Measurements from ENCODE around the gene CCDC47. TPM values are rescaled to one million over a fixed set of nuclear protein-coding genes. Genes with fewer than 3 reads are reported as not detected.

Gene CCDC47
- total RNA-seq, 1 donor from 2014 or later: 27.6 TPM

DNA sequence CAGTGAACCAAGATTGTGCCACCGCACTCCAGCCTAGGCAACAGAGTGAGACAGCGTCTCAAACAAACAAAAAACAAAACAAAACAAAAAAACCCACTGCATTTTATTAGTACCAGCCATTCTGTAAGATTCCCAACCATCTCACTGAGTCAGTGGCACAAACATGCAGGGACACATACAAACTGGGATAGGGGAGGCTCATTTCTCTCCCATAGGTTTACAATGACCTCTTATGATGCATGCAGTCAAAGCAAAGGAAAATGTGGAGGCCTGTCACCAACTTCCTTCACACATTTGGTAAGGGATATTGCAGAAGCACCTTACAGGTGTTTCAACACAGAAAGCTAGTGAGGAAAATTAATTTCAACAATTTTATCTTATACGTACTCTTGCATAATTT lies 19.4 kb downstream of the CCDC47 start:
- TF ChIP-seq, protein P1, sequence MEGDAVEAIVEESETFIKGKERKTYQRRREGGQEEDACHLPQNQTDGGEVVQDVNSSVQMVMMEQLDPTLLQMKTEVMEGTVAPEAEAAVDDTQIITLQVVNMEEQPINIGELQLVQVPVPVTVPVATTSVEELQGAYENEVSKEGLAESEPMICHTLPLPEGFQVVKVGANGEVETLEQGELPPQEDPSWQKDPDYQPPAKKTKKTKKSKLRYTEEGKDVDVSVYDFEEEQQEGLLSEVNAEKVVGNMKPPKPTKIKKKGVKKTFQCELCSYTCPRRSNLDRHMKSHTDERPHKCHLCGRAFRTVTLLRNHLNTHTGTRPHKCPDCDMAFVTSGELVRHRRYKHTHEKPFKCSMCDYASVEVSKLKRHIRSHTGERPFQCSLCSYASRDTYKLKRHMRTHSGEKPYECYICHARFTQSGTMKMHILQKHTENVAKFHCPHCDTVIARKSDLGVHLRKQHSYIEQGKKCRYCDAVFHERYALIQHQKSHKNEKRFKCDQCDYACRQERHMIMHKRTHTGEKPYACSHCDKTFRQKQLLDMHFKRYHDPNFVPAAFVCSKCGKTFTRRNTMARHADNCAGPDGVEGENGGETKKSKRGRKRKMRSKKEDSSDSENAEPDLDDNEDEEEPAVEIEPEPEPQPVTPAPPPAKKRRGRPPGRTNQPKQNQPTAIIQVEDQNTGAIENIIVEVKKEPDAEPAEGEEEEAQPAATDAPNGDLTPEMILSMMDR (conservative IDR thresholded peaks at IDR 0.05; ENCODE audit: low read depth, low read length): no peak
- DNase-seq (ENCODE audit: low read depth): no peak

DNA sequence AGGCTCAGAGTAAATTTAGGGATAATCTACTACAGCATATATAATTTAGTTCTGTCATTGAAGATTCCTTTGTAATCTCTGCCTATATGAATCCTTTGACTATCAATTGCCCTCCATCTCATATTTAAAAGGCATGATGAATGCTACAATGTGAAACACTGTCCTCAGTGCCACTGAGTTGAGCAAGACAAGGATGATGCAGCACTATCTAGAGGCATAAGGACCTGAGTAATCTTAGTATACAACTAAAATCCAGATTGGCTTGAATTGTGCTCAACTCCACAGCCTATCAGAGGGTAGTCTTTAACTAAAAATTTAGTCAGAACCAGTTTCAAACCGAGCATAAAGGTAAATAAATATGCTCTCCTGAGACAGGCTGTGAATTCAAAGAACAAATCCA lies 20.2 kb downstream of the CCDC47 start:
- no peak overlapping the region for H3K4me3 ChIP-seq (ENCODE audit: low read depth, low read length)
- no peak for DNase-seq (ENCODE audit: low read depth)
- TF ChIP-seq, protein P1 (conservative IDR thresholded peaks at IDR 0.05; ENCODE audit: low read depth, low read length): no peak

More for the DNA sequence above, 19.4 kb downstream of the CCDC47 start:
- no peak overlapping the region for H3K4me3 ChIP-seq (ENCODE audit: low read depth, low read length)

DNA sequence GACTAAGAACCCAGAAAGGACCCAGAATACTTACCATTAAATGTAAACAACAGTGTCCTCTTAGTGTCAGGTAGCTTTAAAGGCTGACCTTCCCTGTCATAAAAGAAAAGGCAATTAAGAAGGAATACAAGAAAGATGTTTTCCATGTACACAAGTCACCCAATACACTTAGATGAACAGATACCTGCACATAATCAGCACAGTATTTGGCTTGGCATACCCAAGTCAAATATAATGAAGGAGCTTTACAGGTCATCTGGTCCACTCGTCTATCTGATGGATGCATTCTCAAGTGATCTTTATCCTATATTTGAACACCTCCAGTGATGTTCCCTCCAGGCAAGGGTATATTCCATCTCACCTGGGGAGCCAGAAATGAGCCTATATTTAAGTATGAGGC lies 20.7 kb downstream of the CCDC47 start:
- no peak overlapping the region for H3K4me3 ChIP-seq (ENCODE audit: low read depth, low read length)
- no peak for DNase-seq (ENCODE audit: low read depth)
- TF ChIP-seq, protein P1 (conservative IDR thresholded peaks at IDR 0.05; ENCODE audit: low read depth, low read length): no peak

DNA sequence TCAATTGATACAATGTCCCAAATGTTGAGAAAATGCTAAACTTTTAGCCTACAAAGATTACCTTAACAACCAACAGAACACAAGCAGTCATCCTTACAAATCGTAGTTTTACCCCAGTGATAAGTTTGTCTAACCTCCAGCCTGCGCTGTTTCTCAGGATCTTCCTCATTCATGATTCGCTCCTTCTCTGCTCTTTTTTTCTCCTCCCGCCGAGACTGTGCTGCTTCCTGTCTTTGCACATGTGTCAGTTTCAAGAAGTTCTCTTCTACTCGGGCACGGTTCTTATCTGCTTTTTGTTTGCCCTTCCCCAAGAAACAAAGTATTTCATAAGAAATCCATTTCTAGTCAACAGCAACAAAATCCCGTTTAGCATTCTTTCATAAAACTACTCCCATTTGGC lies 21.6 kb downstream of the CCDC47 start:
- H3K4me3 ChIP-seq (ENCODE audit: low read depth, low read length): no peak overlapping the region
- TF ChIP-seq, protein P1 (conservative IDR thresholded peaks at IDR 0.05; ENCODE audit: low read depth, low read length): no peak
- no peak for DNase-seq (ENCODE audit: low read depth)

DNA sequence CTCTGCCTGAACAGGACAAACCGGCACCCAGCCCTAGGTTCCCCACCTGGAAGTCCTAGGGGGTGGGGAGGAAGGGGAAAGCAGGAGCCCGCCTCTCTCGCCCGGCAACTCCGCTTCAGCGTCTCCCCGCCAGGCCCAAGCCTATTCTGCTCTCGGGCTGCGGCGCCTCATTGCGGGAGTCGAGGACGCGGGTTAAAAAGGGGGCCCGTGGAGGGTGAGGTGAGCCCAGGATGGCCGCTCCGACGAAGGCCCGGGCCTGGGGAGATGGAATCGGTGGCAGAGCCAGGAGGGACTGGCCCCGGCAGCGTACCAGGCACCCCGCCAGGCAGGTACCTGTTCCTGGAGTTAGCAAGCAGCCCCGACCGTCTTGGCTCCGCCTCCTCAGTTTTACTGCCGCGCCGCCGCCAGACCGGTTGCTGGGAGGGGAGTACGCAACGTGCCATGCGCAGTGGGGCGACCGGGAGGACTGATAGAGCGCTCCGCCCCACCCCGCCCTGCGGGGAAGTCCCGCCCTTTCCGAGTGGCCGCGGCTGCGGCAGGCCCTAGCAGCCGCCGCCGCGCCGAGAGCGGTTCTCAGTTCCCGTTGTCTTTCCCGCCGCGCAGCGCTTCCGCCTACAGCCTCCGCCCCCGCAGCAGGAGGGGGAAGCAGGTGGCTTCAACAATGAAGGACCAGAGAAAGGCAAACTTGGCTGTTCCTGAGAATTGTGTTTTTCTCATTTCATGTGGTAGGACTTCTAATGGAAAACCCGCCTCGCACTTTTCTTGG lies 31.8 kb downstream of the CCDC47 start, which contains the start of gene STRADA:
Gene STRADA (minus strand): TSS at position 392 of the 766 bp plus-strand sequence. CDS start 13,430 bp downstream, outside the sequence.
- H3K4me3 ChIP-seq (ENCODE audit: low read depth, low read length): peak within 1 kb of the TSS; percentile 81
- TF ChIP-seq, protein P1 (conservative IDR thresholded peaks at IDR 0.05; ENCODE audit: low read depth, low read length): no peak
- peak; percentile 53 for DNase-seq (ENCODE audit: low read depth)

DNA sequence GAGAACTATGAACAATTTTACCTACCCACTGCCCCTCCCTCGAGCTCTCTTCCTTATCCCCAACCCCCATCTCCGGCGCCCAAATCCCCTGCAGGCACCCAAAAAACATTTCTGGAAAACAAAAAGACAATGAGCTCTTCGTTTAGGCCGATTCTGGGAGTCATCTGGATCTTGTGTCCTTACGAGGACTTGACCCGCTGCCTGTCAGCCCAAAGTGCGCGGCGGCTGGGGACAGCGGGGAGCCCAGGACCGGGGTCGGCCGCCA lies 32.3 kb downstream of the CCDC47 start:
- TF ChIP-seq, protein P1 (conservative IDR thresholded peaks at IDR 0.05; ENCODE audit: low read depth, low read length): no peak
- DNase-seq (ENCODE audit: low read depth): no peak
- H3K4me3 ChIP-seq (ENCODE audit: low read depth, low read length): peak overlapping the region; percentile 81

All from epithelial cell of proximal tubule (primary cell).